SK-N-MC (cell line): Measurements from ENCODE around the gene NT5DC3.

Source experiments
- EZH2 ChIP-seq: fragments of 200-600 bp; sonication (generic); IDR thresholded peaks from one replicate; pipeline ENCODE4 v1.6.1; 2017; ENCODE audit warnings: antibody characterized with exemption
- FOXP2 ChIP-seq: optimal IDR thresholded peaks from 2 replicates; pipeline ENCODE3; 2011; ENCODE audit warnings: mild to moderate bottlenecking, moderate library complexity; ENCODE audit not compliant: insufficient read depth; ENCODE audit errors: extremely low read length, control extremely low read depth
- POLR2AphosphoS5 ChIP-seq: IDR thresholded peaks from 2 replicates; pipeline ENCODE4 v1.6.1; 2012; ENCODE audit warnings: mild to moderate bottlenecking, low read depth, low read length, borderline replicate concordance

DNA sequence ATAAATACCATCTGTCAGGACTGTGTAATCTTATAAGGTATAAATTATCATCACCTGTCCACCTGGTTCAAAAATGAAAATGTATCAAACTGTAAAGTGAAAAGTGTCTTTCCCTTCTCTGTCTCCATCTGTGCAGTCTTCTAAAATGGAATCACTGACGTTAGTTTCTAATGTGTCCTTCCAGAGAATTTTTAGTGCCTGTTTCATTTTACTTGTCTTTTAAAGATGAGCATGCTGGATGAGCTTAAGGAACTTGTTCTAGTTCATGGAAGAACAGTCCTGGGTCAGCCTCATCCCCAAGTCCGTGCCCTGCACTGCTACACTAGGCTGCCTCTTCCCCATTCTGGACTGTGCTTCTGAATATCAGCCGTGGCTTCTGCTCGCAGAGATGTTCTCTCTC, 5.4 kb upstream of the NT5DC3 start:
- TF ChIP-seq POLR2AphosphoS5, result no peak
- no peak for TF ChIP-seq EZH2
- TF ChIP-seq FOXP2, result no peak
